RWPE2 (cell line): ENCODE results near the gene ZNF273.

Source experiments
- ATAC-seq: fragments of 200-7000 bp; cut with Tn5 transposase; 3 replicates; pipeline ENCODE4 v1.9.1; 2021; ENCODE audit warnings: low read depth
- DNase-seq: peaks from one replicate; pipeline ENCODE4 v3.0.0-alpha.2; 2020; ENCODE audit warnings: low spot score
- H3K27ac ChIP-seq: fragments of 450-650 bp; 2 replicates; pipeline ENCODE4 v1.5.1; 2017; ENCODE audit warnings: mild to moderate bottlenecking; ENCODE audit not compliant: poor library complexity, severe bottlenecking
- H3K27me3 ChIP-seq: fragments of 250-450 bp; sonication (Bioruptor Pico); 2 replicates; pipeline ENCODE4 v1.5.1; 2021; ENCODE audit warnings: mild to moderate bottlenecking, moderate library complexity; ENCODE audit not compliant: insufficient read depth, poor library complexity, severe bottlenecking
- H3K36me3 ChIP-seq: fragments of 250-450 bp; sonication (Bioruptor Pico); 2 replicates; pipeline ENCODE4 v1.5.1; 2020; ENCODE audit warnings: low read depth, mild to moderate bottlenecking, moderate library complexity
- H3K4me1 ChIP-seq: fragments of 250-450 bp; sonication (Bioruptor Pico); 2 replicates; pipeline ENCODE4 v1.5.1; 2021; ENCODE audit warnings: mild to moderate bottlenecking, moderate library complexity; ENCODE audit not compliant: insufficient read depth, poor library complexity, severe bottlenecking
- H3K4me3 ChIP-seq: fragments of 250-450 bp; sonication (Bioruptor Pico); 2 replicates; pipeline ENCODE4 v1.5.1; 2021; ENCODE audit warnings: mild to moderate bottlenecking, moderate library complexity; ENCODE audit not compliant: severe bottlenecking
- H3K9me3 ChIP-seq: fragments of 250-450 bp; sonication (Bioruptor Pico); 2 replicates; pipeline ENCODE4 v1.5.1; 2021; ENCODE audit warnings: mild to moderate bottlenecking, moderate library complexity; ENCODE audit not compliant: severe bottlenecking
- TF ChIP-seq, protein P1 (sequence below): fragments of 450-650 bp; IDR thresholded peaks from one replicate; pipeline ENCODE4 v1.5.1; 2017; ENCODE audit warnings: mild to moderate bottlenecking, moderate library complexity; ENCODE audit not compliant: poor library complexity, severe bottlenecking

The ZNF273 gene

DNA sequence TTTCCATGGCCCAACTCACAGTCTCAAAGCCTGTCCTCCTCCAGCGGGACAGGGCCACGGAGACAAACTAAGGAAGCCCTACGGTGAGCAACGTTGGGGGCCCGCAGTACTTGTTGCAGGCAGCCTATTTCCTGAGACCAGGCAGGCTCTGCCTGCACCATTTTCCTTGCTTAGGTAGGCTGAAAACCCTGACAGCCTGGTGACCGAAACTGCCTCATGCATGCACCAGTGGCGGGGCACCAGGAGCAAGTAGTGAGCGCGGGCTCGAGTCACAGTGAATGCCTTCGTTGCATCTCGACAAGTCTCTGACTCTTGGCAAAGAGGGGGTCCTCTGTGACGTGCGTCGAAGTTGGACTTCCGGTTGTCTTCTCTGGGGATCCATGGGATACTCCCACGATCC, 23.3 kb upstream of the ZNF273 start:
- TF ChIP-seq, protein P1, sequence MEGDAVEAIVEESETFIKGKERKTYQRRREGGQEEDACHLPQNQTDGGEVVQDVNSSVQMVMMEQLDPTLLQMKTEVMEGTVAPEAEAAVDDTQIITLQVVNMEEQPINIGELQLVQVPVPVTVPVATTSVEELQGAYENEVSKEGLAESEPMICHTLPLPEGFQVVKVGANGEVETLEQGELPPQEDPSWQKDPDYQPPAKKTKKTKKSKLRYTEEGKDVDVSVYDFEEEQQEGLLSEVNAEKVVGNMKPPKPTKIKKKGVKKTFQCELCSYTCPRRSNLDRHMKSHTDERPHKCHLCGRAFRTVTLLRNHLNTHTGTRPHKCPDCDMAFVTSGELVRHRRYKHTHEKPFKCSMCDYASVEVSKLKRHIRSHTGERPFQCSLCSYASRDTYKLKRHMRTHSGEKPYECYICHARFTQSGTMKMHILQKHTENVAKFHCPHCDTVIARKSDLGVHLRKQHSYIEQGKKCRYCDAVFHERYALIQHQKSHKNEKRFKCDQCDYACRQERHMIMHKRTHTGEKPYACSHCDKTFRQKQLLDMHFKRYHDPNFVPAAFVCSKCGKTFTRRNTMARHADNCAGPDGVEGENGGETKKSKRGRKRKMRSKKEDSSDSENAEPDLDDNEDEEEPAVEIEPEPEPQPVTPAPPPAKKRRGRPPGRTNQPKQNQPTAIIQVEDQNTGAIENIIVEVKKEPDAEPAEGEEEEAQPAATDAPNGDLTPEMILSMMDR = no peak
- ATAC-seq (no peak), DNase-seq (no peak)
- H3K27me3 ChIP-seq = peaks cover 17% of the 10 kb centered on the region
- H3K27ac ChIP-seq = no peak overlapping the region
- no peaks in the 10 kb centered on the region for H3K36me3 ChIP-seq
- H3K4me1 ChIP-seq = no peaks in the 10 kb centered on the region
- peaks cover 4% of the 10 kb centered on the region for H3K9me3 ChIP-seq
- no peak overlapping the region for H3K4me3 ChIP-seq

DNA sequence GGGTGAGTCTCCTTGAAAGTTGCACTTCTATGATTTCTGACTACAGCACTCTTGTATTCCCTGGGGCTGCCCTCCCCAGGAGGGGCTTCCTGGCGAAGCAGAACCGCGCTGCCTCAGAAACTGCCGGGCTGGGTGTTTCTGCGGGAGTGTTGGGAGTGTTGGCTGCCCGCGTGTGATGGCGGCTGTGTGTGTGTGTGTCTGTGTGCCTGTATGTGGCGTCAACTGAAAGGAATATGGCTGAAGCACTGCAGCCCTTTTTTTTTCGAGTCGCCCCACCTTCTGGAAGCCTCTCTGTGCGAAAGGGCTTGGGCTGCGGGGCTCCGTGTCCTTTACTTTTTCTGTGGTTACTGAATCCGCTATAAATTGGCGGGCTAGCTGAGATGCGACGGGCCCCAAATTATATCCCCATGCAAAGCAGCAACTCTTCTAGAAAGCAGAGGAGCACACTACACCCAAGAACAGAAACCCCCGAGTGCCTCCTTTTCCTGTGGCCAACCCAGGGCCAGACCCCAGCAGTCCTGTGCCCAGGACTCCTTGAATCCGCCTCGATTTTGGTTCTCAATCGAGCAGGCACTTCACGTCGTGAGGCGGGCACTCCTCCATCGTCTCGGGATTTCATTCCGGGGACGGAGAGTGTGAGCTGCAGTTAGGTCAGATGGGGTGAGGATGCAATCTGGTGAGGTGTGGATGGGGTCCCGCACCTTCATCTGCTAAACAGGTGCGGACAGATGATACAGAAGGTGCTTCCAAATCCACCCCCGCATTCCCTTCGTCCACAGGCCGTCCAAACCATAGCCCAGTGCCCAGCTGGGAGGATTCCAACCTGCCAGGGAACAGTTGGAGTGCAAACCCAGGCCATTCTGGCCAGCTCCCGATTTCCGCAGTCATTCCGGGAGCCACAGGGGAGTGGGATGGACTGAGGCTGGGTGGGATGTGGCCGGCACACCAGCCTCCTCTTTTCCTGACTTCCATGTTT, 22.5 kb upstream of the ZNF273 start:
- H3K4me1 ChIP-seq = no peaks in the 10 kb centered on the region
- ATAC-seq = no peak
- TF ChIP-seq, protein P1 = no peak
- H3K27ac ChIP-seq = no peak overlapping the region
- H3K27me3 ChIP-seq = peaks cover 17% of the 10 kb centered on the region
- peaks cover 4% of the 10 kb centered on the region for H3K9me3 ChIP-seq
- no peak for DNase-seq
- H3K4me3 ChIP-seq = no peak overlapping the region
- no peaks in the 10 kb centered on the region for H3K36me3 ChIP-seq

DNA sequence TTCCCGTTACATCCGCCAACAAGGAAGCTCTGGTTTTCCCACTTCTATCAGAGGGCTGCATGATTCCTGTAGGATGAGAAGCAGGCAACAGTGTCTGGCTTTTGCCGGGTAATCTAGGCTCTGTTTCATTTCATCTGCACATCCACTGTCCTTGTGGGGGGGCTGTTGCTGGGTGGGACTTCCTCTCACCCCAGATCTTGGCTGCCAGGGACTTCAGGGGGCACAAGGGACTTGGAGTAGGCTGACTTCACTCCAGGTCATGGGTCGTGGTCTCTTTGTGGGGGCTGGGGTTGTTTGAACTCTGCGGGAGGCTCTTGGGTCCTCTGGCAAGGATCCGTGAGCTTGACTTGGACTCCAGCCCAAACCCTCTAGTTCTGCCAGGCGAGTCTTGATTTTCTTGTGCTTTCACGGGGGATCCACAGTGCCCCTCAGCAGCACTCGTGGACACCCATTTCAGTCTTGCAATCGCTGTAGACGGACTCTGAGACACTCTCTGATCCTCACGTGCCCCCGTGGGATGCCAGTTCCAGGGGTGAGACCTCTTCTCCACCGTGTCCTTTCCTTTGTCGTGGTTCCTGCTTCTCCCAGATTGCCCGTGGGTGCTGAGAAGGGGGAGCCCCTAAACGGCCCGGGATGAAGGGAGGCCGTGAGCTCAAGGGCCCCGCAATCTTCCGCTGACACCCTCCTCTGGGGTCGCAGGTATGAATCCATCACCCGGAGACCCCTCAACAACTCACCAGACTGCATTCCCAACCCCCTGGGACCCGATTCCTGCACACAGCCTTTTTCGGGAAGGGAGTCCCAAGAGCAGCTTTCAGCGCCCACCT, 21.4 kb upstream of the ZNF273 start:
- H3K27me3 ChIP-seq = peaks cover 17% of the 10 kb centered on the region
- no peak overlapping the region for H3K4me3 ChIP-seq
- ATAC-seq (no peak), DNase-seq (no peak)
- no peaks in the 10 kb centered on the region for H3K4me1 ChIP-seq
- TF ChIP-seq, protein P1 = no peak
- peaks cover 4% of the 10 kb centered on the region for H3K9me3 ChIP-seq
- H3K27ac ChIP-seq = no peak overlapping the region
- H3K36me3 ChIP-seq = no peaks in the 10 kb centered on the region

DNA sequence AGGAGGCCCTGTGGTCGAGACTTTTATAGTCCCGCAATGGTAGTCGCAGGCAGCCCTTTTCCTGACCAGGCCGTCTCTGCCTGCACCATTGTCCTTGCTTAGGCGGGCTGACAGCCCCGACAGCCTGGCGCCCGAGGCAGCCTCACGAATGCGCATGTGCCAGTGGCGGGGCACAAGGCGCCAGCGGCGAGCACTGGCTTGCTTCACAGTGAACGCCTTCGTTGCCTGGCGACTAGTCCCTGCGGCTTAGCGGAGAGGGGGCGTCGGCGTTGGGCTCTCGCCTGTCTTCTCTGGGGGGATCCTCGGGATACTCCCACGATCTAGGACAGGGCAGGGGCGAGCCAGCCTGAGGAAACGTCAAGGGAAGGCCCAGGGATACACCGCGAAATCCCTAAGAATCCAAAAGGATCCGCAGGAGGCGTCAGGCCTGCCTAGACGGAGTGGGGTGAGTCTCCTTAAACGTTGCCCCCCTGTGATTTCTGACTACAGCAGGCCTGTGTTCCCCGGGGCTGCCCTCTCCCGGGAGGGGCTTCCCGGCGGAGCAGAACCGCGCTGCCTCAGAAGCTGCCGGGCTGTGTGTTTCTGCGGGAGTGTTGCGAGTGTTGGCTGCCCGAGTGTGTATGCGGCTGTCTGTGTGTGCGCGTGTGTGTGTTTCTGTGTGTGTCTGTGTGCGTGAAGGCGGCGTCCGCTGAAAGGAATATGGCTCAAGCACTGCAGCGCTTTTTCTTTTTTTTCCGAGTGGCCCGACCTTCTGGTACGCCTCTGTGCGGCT, 20.5 kb upstream of the ZNF273 start:
- Histone ChIP-seq H3K36me3 (no peaks in the 10 kb centered on the region), H3K27me3 (peaks cover 17% of the 10 kb centered on the region), H3K4me3 (no peak overlapping the region), H3K27ac (no peak overlapping the region), H3K4me1 (no peaks in the 10 kb centered on the region), H3K9me3 (peaks cover 4% of the 10 kb centered on the region)
- DNase-seq (no peak), ATAC-seq (peak; percentile 62)
- TF ChIP-seq, protein P1 = no peak
